Thoracic aorta (tissue), 2 donors: ENCODE results near the gene ELOVL6. TPM values are rescaled to one million over a fixed set of nuclear protein-coding genes. Genes with fewer than 3 reads are reported as not detected.
"Not testable (repeated sequence)": the region's sequence is repeated elsewhere in the genome, so short reads cannot be mapped to it uniquely, and the experiment has no call there.

ENCODE experiments used
- ATAC-seq: fragments of 150-250 bp; one replicate; pipeline ENCODE4 v1.8.0; 2017; ENCODE audit warnings: low read depth; ENCODE audit not compliant: insufficient number of reproducible peaks, low FRiP score
- DNase-seq: peaks from one replicate; pipeline ENCODE4 v3.0.0-alpha.2; 2020; ENCODE audit warnings: low spot score
- H3K27ac ChIP-seq, 2 donors: fragments of 200-600 bp; sonication (generic); 1 replicate in 1 of 2; 2 replicates in 1 of 2; pipeline ENCODE4 v1.5.1; 2016; ENCODE audit warnings: mild to moderate bottlenecking in 2 of 2, moderate library complexity in 2 of 2
- H3K27me3 ChIP-seq: fragments of 200-600 bp; sonication (generic); replicated peaks from 2 replicates; pipeline ENCODE4 v1.6.0; 2016; ENCODE audit warnings: mild to moderate bottlenecking; ENCODE audit not compliant: insufficient read depth
- H3K36me3 ChIP-seq: fragments of 200-600 bp; sonication (generic); one replicate; pipeline ENCODE4 v1.5.1; 2016
- H3K4me1 ChIP-seq, 2 donors: fragments of 200-600 bp; sonication (generic); 1 replicate in 1 of 2; 2 replicates in 1 of 2; pipeline versions ENCODE4 v1.5.1 to v1.6.0; 2016; ENCODE audit warnings: low read depth in 2 of 2, mild to moderate bottlenecking in 1 of 2; ENCODE audit not compliant: control insufficient read depth in 1 of 2
- H3K4me3 ChIP-seq: fragments of 200-600 bp; sonication (generic); 2 replicates; pipeline ENCODE4 v1.5.1; 2016; ENCODE audit warnings: mild to moderate bottlenecking
- H3K9me3 ChIP-seq: fragments of 200-600 bp; sonication (generic); 2 replicates; pipeline ENCODE4 v1.5.1; 2016
- total RNA-seq, 2 donors: library from RNA; depleted of rRNA; stranded (reverse); fragments of >200 nt; gene quantifications; one replicate each; pipeline versions ENCODE4 v1.1.0 to v1.2.3, GENCODE V29; 2016
- TF ChIP-seq, protein P1 (sequence below): fragments of 200-600 bp; sonication (generic); IDR thresholded peaks from one replicate; pipeline ENCODE4 v1.5.1; 2019; ENCODE audit warnings: antibody characterized with exemption

Gene ELOVL6
- total RNA-seq, 2 donors from 2014 or later = 1.5 to 2.7 TPM

DNA sequence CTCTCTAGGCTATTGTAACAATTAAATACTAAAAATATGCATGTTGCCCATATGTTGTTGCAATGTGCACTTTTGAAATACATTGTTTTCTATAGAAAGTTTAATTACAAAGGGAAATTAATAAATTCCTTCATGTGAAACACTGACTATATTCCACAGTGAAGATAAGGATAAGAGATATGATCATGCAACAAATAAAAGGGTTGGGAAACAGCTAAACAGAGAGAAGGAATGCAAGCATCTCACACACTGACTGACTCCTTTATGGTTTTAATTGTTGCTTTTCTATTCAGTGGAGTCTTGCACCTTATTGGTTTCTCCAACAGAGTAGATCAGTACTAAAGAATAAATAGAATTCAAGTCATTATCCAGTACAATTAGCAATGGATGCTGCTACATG, 37.8 kb downstream of the ELOVL6 start:
- Histone ChIP-seq H3K4me3 (no peak overlapping the region), H3K9me3 (no peaks in the 10 kb centered on the region), H3K4me1 (peaks cover 4 to 16% of the 10 kb centered on the region in 2 donors), H3K27ac (no peak overlapping the region), H3K36me3 (no peaks in the 10 kb centered on the region), H3K27me3 (no peaks in the 10 kb centered on the region)
- ATAC-seq (no peak), DNase-seq (no peak)
- TF ChIP-seq, protein P1, sequence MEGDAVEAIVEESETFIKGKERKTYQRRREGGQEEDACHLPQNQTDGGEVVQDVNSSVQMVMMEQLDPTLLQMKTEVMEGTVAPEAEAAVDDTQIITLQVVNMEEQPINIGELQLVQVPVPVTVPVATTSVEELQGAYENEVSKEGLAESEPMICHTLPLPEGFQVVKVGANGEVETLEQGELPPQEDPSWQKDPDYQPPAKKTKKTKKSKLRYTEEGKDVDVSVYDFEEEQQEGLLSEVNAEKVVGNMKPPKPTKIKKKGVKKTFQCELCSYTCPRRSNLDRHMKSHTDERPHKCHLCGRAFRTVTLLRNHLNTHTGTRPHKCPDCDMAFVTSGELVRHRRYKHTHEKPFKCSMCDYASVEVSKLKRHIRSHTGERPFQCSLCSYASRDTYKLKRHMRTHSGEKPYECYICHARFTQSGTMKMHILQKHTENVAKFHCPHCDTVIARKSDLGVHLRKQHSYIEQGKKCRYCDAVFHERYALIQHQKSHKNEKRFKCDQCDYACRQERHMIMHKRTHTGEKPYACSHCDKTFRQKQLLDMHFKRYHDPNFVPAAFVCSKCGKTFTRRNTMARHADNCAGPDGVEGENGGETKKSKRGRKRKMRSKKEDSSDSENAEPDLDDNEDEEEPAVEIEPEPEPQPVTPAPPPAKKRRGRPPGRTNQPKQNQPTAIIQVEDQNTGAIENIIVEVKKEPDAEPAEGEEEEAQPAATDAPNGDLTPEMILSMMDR = no peak

GRCh38 chr4:110159541-110159940, 38.9 kb downstream of the ELOVL6 start:
- no peaks in the 10 kb centered on the region for H3K36me3 ChIP-seq
- no peaks in the 10 kb centered on the region for H3K27me3 ChIP-seq
- no peaks in the 10 kb centered on the region for H3K9me3 ChIP-seq
- no peak overlapping the region for H3K27ac ChIP-seq
- TF ChIP-seq, protein P1 = no peak
- DNase-seq = no peak
- H3K4me3 ChIP-seq = no peak overlapping the region
- peaks cover 4 to 12% of the 10 kb centered on the region in 2 donors for H3K4me1 ChIP-seq
- no peak for ATAC-seq

DNA sequence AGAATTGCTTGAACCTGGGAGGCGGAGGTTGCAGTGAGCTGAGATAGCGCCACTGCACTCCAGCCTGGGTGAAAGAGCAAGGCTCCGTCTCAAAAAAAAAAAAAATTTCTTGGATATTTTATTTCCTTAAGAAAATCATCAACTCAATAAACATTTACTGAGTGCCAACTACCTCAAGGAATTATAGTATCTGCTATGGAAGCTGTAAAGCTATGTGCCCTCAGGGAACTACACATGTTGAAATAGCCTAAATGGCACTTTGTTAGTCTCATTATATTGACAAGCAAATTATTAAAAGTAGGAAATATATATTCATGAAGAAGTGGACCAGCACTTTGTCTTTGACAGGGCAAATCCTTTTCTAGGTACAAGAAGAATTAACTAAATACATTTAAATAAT, 40.8 kb downstream of the ELOVL6 start:
- H3K27ac ChIP-seq = no peak overlapping the region
- H3K9me3 ChIP-seq = no peaks in the 10 kb centered on the region
- DNase-seq (no peak), ATAC-seq (no peak)
- H3K36me3 ChIP-seq = no peaks in the 10 kb centered on the region
- no peak overlapping the region for H3K4me3 ChIP-seq
- no peaks in the 10 kb centered on the region for H3K4me1 ChIP-seq
- no peaks in the 10 kb centered on the region for H3K27me3 ChIP-seq
- TF ChIP-seq, protein P1 = no peak

GRCh38 chr4:110157166-110157565, 41.2 kb downstream of the ELOVL6 start:
- not testable (repeated sequence) for H3K36me3 ChIP-seq, H3K27me3 ChIP-seq, H3K4me3 ChIP-seq, H3K4me1 ChIP-seq, H3K27ac ChIP-seq, H3K9me3 ChIP-seq, ATAC-seq, DNase-seq

- Histone ChIP-seq H3K4me3 (no peak overlapping the region), H3K27me3 (no peaks in the 10 kb centered on the region), H3K4me1 (no peaks in the 10 kb centered on the region), H3K27ac (no peak overlapping the region), H3K36me3 (no peaks in the 10 kb centered on the region), H3K9me3 (no peaks in the 10 kb centered on the region)
- TF ChIP-seq, protein P1 = no peak
- DNase-seq = no peak
- no peak for ATAC-seq
These were observed 42.0 kb downstream of the ELOVL6 start for GRCh38 chr4:110156442-110156841.

GRCh38 chr4:110155654-110156053, 42.8 kb downstream of the ELOVL6 start:
- H3K27ac ChIP-seq = no peak overlapping the region
- DNase-seq = no peak
- no peaks in the 10 kb centered on the region for H3K36me3 ChIP-seq
- no peak overlapping the region for H3K4me3 ChIP-seq
- H3K27me3 ChIP-seq = no peaks in the 10 kb centered on the region
- no peak for ATAC-seq
- TF ChIP-seq, protein P1 = no peak
- no peaks in the 10 kb centered on the region for H3K9me3 ChIP-seq
- H3K4me1 ChIP-seq = no peaks in the 10 kb centered on the region
